ENCODE data around the gene ILDR2.
"Not testable (repeated sequence)": the region's sequence is repeated elsewhere in the genome, so short reads cannot be mapped to it uniquely, and the experiment has no call there.

The ILDR2 gene

GRCh38 chr1:166884040-166884642 lies 91.2 kb downstream of the ILDR2 start:
- peak; percentile 41 to 77 for DNase-seq

DNA sequence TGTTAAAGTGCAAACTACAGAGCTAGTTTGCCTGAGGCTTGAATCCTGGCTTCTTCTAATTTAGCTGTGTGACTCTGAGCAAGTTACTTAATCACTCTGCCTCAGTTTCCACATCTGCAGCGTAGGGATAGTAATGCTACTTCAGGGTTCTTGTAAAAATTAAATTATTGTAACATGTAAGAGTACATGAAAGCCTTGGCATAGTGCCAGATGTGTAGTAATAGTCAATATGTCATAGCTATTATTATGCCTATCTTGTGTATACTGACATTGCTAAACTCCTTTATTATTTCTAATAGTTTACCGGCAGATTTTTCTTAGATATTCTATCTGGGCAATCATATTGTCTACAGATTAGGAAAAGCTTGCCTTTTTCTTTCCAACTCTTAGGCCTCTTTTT lies 92.4 kb downstream of the ILDR2 start:
- no peak for DNase-seq

DNA sequence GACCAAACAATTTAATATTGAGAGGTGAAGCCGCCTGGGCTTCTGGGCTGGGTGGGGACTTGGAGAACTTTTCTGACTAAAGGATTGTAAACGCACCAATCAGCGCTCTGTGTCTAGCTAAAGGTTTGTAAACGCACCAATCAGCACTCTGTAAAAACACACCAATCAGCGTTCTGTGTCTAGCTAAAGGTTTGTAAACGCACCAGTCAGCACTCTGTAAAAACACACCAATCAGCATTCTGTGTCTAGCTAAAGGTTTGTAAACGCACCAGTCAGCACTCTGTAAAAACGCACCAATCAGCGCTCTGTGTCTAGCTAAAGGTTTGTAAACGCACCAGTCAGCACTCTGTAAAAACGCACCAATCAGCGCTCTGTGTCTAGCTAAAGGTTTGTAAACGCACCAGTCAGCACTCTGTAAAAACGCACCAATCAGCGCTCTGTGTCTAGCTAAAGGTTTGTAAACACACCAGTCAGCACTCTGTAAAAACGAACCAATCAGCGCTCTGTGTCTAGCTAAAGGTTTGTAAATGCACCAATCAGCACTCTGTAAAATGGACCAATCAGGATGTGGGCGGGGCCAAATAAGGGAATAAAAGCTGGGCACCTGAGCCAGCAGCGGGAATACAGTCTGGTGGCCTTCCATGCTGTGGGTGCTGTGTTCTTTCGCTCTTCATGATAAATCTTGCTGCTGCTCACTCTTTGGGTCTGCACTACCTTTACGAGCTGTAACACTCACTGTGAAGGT lies 97.0 kb downstream of the ILDR2 start:
- not testable (repeated sequence) for DNase-seq

DNA sequence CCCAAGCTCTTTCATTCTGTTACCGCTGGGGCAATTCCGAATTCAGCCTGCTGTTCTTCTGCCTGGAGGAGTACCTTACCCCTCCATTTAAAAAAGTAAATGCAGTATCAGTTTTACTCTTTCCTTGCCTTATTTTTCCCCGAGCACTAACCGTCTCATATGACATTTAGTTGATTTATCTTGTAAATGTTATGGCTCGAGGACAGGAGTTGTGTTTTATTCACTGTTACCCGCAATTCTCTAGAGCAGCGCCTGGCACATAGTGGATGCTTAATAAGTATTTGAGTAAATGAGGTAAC lies 98.9 kb downstream of the ILDR2 start:
- DNase-seq, result no peak

DNA sequence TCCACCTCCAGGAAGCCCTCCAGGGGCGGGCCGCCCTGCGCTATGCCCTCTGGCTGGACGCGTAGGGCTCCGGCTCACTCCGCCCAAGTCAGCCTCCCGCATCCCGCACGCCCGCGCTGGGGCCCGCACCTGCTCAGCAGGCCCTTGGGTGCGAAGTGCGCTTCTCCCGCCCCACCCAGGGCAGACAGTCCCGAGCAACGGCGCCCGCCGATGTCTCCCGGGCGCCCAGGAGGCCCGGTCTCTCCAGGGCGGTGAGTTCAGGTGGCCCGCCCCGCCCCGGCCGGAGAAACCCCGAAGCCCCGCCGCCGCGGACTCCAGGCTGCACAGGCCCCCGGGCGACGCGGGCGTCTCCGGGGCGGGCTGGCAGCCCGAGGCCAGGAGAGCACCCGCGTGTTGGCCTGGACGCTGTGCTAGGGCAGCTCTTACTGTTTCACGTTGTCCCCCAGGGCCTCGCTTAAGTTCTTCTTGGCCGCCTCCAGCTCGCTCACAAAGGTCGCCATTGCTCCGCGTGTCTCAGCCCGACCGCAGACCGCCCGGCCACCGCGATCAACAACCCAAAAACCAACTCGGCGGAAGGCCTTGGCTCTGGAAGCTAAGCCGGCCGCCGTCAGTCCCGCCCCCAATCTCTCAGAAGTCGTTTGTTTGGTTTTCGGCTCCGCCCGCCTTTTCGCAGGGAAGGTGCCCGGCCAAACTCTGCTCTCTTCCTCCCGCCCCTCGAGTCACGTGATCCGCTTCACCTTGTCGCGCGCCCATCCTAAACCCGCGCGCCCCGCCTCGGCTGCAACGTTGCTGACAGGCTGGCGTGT lies 99.4 kb downstream of the ILDR2 start, which contains the start of gene TADA1:
Gene TADA1, minus strand, starts transcription at position 531 of the 806 bp plus-strand sequence. Its CDS starts 31 bp downstream, at position 500.
- peak; percentile 99 to 100 for DNase-seq

GRCh38 chr1:166875302-166875733 lies 100.0 kb downstream of the ILDR2 start:
- DNase-seq, result no peak

DNA sequence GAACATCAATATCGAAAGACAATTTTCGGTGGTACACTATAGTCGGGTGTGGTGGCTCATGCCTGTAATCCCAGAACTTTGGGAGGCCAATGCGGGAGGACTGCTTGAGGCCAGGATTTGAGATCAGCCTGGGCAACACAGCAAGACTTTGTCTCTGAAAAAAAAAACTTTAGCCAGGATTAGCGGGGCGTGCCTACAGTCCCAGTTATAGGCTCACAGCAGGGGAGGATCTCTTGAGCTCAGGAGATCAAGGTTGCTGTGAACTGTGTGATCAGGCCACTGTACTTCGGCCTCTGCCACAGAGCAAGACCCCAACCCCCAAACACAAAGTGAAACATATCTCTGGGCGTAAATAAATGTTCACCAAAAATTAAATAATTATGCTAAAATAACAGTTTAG lies 100.9 kb downstream of the ILDR2 start:
- no peak for DNase-seq

GRCh38 chr1:166870584-166870983 lies 104.8 kb downstream of the ILDR2 start:
- DNase-seq, result no peak

- no peak for DNase-seq
These were observed 105.8 kb downstream of the ILDR2 start for GRCh38 chr1:166869318-166870099.

GRCh38 chr1:166868639-166869038 lies 106.7 kb downstream of the ILDR2 start:
- DNase-seq, result no peak

GRCh38 chr1:166865926-166866325 lies 109.4 kb downstream of the ILDR2 start:
- DNase-seq, result no peak

GRCh38 chr1:166859597-166859996 lies 115.7 kb downstream of the ILDR2 start:
- no peak for DNase-seq

GRCh38 chr1:166858726-166859419 lies 116.5 kb downstream of the ILDR2 start:
- DNase-seq, result no peak

All from NCI-H187 (cell line).